Measurements from ENCODE around the gene ATAT1. TPM values are rescaled to one million over a fixed set of nuclear protein-coding genes. Genes with fewer than 3 reads are reported as not detected.
A peak's percentile ranks its signal among the peaks of the same experiment; 100 is the strongest.

The ATAT1 gene
- total and polyA plus RNA-seq, 2 of the 13 experiments (the other 11 are each of a cell fraction or from before 2014, with no cell fraction given), result 9.2 to 23.6 TPM

GRCh38 chr6:30684386-30685156 lies 57.9 kb downstream of the ATAT1 start:
- in situ Hi-C loops (cut with HindIII; ENCODE audit: extremely low pct_ligation_motif_present, low pct_unique_long_range_greater_than_20kb), result loop anchor here (25.0 kb wide), 1 partner anchor 403 kb away; no protein-coding TSS in a partner anchor

More at GRCh38 chr6:30684386-30685156, 57.9 kb downstream of the ATAT1 start:
- Histone ChIP-seq H3K4me1 (ENCODE audit: insufficient read depth, low read length) (peaks cover 71% of the 10 kb centered on the region), H3K27me3 (ENCODE audit: control insufficient read depth in 1 of 2, insufficient read depth in 2 of 2, low read length in 2 of 2) (no peaks in the 10 kb centered on the region), H3K9ac (ENCODE audit: insufficient read depth, low read depth, low read length) (no peak overlapping the region), H2AFZ (ENCODE audit: low read length) (no peak overlapping the region), H4K20me1 (ENCODE audit: insufficient read depth, low read length) (no peaks in the 10 kb centered on the region), H3K9me3 (ENCODE audit: low read length) (no peaks in the 10 kb centered on the region), H3K36me3 (replicated peaks in 1 of 2; ENCODE audit: control insufficient read depth in 1 of 2, insufficient read depth in 2 of 2, low read length in 2 of 2) (no peaks in the 10 kb centered on the region), H3K4me2 (ENCODE audit: low read depth, low read length) (peak overlapping the region; percentile 48; the same call in 1 of the 2 replicates), H3K4me3 (replicated peaks in 1 of 3; ENCODE audit: insufficient read depth in 1 of 3, low read depth in 2 of 3, low read length in 3 of 3) (no peak overlapping the region), H3K79me2 (ENCODE audit: insufficient read depth, low read length) (no peaks in the 10 kb centered on the region), H3K27ac (ENCODE audit: extremely low read length, insufficient read depth, low read length) (no peak overlapping the region)
- BruUV-seq (replicated peaks), result no TSS peak
- FAIRE-seq, result no peak
- DNase-seq (ENCODE audit: low spot score), result no peak
- intact Hi-C loops (cut with micrococcal nuclease; ENCODE audit: unreplicated experiment), result no loop called here
- no peak for TF ChIP-seq ZBTB37 (CRISPR knock-in tag; IDR thresholded peaks at IDR 0.05)
- TF ChIP-seq HNF1B (CRISPR knock-in tag; IDR thresholded peaks at IDR 0.05), result no peak
- no peak for TF ChIP-seq KLF13 (CRISPR knock-in tag; IDR thresholded peaks at IDR 0.05)
- TF ChIP-seq ZHX1 (CRISPR knock-in tag; IDR thresholded peaks at IDR 0.05; ENCODE audit: low read depth), result no peak
- TF ChIP-seq AGO1 (IDR thresholded peaks at IDR 0.05; ENCODE audit: low read depth, low read length, poor library complexity, severe bottlenecking), result no peak
- TF ChIP-seq ZNF543 (CRISPR knock-in tag; IDR thresholded peaks at IDR 0.05), result no peak
- TF ChIP-seq UBTF (CRISPR knock-in tag; IDR thresholded peaks at IDR 0.05), result no peak
- TF ChIP-seq ARID2 (CRISPR knock-in tag; IDR thresholded peaks at IDR 0.05; ENCODE audit: borderline replicate concordance), result no peak
- no peak for TF ChIP-seq ZNF629 (CRISPR knock-in tag; conservative IDR thresholded peaks at IDR 0.05)
- no peak for TF ChIP-seq ZNF18 (CRISPR knock-in tag; IDR thresholded peaks at IDR 0.05; ENCODE audit: insufficient replicate concordance)
- ChIA-PET POLR2A (interaction anchor here (2.5 kb wide), 1 partner anchor 37 kb away, joined by 10 read pairs; no protein-coding TSS in a partner anchor), CTCF (ENCODE audit: low intra/inter-chr PET ratio, low total read pairs) (interaction anchor here (1.0 to 3.5 kb wide), 2 partner anchors 38 kb away, joined by 4 to 11 read pairs; no protein-coding TSS in a partner anchor)
- 90% methylated on average over 21 of the region's 21 CpGs for WGBS (ENCODE audit: low lambda C conversion rate)
- ATAC-seq, result no peak
